Mesendoderm (in vitro differentiated cells): ENCODE results near the gene E2F3.

ENCODE experiments used
- DNase-seq: peaks from one replicate; pipeline ENCODE4 v3.0.0; 2013
- H2AK5ac ChIP-seq: 2 replicates; pipeline ENCODE4 v1.6.1; 2013; ENCODE audit warnings: low read length, inconsistent platforms
- H2BK120ac ChIP-seq: 2 replicates; pipeline ENCODE4 v1.6.1; 2013; ENCODE audit warnings: low read depth, mild to moderate bottlenecking, low read length, moderate library complexity, mixed read lengths
- H2BK15ac ChIP-seq: replicated peaks from 2 replicates; pipeline ENCODE4 v1.6.1; 2013; ENCODE audit warnings: low read depth, mild to moderate bottlenecking, moderate library complexity
- H2BK5ac ChIP-seq: 2 replicates; pipeline ENCODE4 v1.6.1; 2013; ENCODE audit warnings: low read length, inconsistent platforms
- H3K18ac ChIP-seq: 2 replicates; pipeline ENCODE4 v1.6.1; 2013; ENCODE audit warnings: mild to moderate bottlenecking, low read length, mixed read lengths
- H3K23ac ChIP-seq: one replicate; pipeline ENCODE4 v1.6.1; 2013; ENCODE audit warnings: low read length
- H3K27ac ChIP-seq: 2 replicates; pipeline ENCODE4 v1.5.1; 2013; ENCODE audit warnings: low read depth, mild to moderate bottlenecking, inconsistent platforms, low read length, moderate library complexity
- H3K27me3 ChIP-seq: 2 replicates; pipeline ENCODE4 v1.6.1; 2013; ENCODE audit warnings: low read length, control low read depth, mild to moderate bottlenecking, inconsistent platforms; ENCODE audit not compliant: insufficient read depth, poor library complexity
- H3K36me3 ChIP-seq: 2 replicates; pipeline ENCODE4 v1.6.1; 2013; ENCODE audit warnings: low read length, inconsistent platforms; ENCODE audit not compliant: control insufficient read depth, insufficient read depth
- H3K4ac ChIP-seq: one replicate; pipeline ENCODE4 v1.6.1; 2013; ENCODE audit warnings: low read depth, mild to moderate bottlenecking, low read length, moderate library complexity
- H3K4me1 ChIP-seq: 2 replicates; pipeline ENCODE4 v1.6.1; 2013; ENCODE audit warnings: low read depth, low read length, inconsistent platforms; ENCODE audit not compliant: control insufficient read depth
- H3K4me2 ChIP-seq: 2 replicates; pipeline ENCODE4 v1.6.1; 2013; ENCODE audit warnings: low read length
- H3K4me3 ChIP-seq: 2 replicates; pipeline ENCODE4 v1.5.1; 2013; ENCODE audit warnings: mild to moderate bottlenecking, low read length
- H3K56ac ChIP-seq: one replicate; pipeline ENCODE4 v1.6.1; 2013; ENCODE audit warnings: low read length
- H3K79me1 ChIP-seq: 2 replicates; pipeline ENCODE4 v1.6.1; 2013; ENCODE audit warnings: low read length, inconsistent platforms
- H3K79me2 ChIP-seq: 2 replicates; pipeline ENCODE4 v1.6.1; 2013; ENCODE audit warnings: mild to moderate bottlenecking, low read length; ENCODE audit not compliant: control insufficient read depth, insufficient read depth
- H3K9ac ChIP-seq: 2 replicates; pipeline ENCODE4 v1.6.1; 2013; ENCODE audit warnings: low read length, inconsistent platforms
- H4K5ac ChIP-seq: one replicate; pipeline ENCODE4 v1.6.1; 2013; ENCODE audit warnings: low read length
- H4K8ac ChIP-seq: one replicate; pipeline ENCODE4 v1.6.1; 2013; ENCODE audit warnings: low read depth, mild to moderate bottlenecking, control low read depth, low read length, moderate library complexity
- WGBS: extraction: QIAGEN DNeasy Blood & Tissue Kit; methylation state at CpG from one replicate; pipeline ENCODE4 v1.1.7; 2013; ENCODE audit warnings: low lambda C conversion rate, missing lambda C conversion rate; ENCODE audit not compliant: insufficient coverage; ENCODE audit errors: extremely low coverage; 5-methylcytosine and 5-hydroxymethylcytosine counted together

The E2F3 gene

DNA sequence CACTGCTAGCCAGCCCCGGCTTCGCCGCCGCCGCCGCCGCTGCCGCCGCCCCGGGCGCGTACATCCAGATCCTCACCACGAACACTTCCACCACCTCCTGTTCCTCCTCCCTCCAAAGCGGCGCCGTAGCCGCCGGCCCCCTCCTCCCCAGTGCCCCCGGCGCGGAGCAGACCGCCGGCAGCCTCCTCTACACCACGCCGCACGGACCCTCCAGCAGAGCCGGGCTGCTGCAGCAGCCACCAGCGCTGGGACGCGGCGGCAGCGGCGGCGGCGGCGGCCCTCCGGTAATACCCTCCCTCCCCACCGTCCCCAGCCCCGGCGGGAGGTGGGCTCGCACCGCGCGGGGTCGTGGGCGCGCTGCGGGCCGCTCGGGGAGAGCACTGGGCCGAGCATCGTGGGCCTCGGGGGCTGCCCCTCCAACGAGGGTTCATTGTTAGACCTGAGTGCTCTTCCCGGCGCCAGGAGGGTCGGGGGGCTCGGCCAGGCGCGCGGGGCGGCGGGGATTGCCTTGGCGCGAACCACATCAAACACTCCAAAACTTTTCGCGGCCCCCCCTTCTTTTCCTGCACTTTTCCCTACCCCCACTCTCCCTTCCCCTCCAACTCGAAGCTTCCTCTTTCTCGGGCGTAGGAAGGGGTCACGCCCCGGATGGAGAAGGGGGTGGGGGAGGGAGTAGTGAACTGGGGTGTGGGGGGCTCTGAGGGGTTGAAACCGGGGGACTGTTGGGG is 827 bp downstream of the E2F3 start:
- no peak overlapping the region for H3K23ac ChIP-seq
- H2AK5ac ChIP-seq, result no peak overlapping the region
- no CpG with 5 or more reads among the region's 73 CpGs for WGBS
- no peak overlapping the region for H4K5ac ChIP-seq
- H3K4me2 ChIP-seq, result no peak overlapping the region
- no peaks in the 10 kb centered on the region for H3K36me3 ChIP-seq
- H2BK5ac ChIP-seq, result peak overlapping the region; percentile 50
- peak overlapping the region; percentile 100 for H3K18ac ChIP-seq
- peaks cover 41% of the 10 kb centered on the region for H3K79me2 ChIP-seq
- no peaks in the 10 kb centered on the region for H3K4me1 ChIP-seq
- peak overlapping the region; percentile 80 for H3K4me3 ChIP-seq
- peak overlapping the region; percentile 98 for H4K8ac ChIP-seq
- no peaks in the 10 kb centered on the region for H3K27me3 ChIP-seq
- DNase-seq, result peak; percentile 72
- H3K79me1 ChIP-seq, result peaks cover 2% of the 10 kb centered on the region
- no peak overlapping the region for H2BK15ac ChIP-seq
- peak overlapping the region; percentile 93 for H3K27ac ChIP-seq
- peak overlapping the region; percentile 100 for H3K4ac ChIP-seq
- peak overlapping the region; percentile 95 for H2BK120ac ChIP-seq
- H3K9ac ChIP-seq, result peak overlapping the region; percentile 88
- H3K56ac ChIP-seq, result peak overlapping the region; percentile 86

DNA sequence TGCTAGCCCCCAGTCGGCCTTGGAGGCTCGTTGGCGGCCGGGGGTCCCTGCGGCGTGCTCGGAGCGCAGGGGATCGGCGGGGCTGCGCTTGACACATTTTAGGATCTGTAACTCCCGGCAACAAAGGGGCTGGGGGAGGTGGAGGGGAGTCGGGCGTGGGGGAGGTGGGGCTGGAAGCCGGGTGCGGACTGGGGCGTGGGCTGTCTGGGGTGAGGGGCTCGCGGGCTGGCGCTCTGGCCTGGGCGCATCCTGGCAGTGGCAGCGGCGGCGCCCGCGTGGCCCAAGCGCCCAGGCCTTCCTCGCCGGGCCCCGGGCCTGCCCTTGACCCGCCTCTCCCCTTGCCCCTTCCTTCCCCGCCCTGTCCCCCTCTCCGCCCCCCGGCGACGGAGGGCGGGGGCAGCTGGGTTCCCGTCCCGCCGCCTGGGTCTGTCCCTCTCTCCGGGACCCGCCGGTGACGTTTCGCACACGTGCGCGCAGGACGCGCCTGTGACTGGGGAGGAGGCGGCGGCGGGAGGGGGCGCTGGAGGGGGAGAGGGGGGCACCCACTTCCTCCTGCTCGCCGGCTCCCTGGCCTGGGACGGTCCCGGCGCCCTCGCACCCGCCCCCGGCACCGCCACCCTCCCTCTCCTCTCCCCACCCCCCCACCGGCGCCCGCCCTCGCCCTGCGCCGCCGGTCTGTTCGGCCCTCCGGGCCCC is 1.5 kb downstream of the E2F3 start:
- Histone ChIP-seq H4K8ac (peak overlapping the region; percentile 98), H3K4me3 (peak overlapping the region; percentile 89), H3K27me3 (no peaks in the 10 kb centered on the region), H3K23ac (no peak overlapping the region), H3K79me1 (peaks cover 2% of the 10 kb centered on the region), H4K5ac (no peak overlapping the region), H2BK5ac (no peak overlapping the region), H2AK5ac (no peak overlapping the region), H3K4ac (peak overlapping the region; percentile 100), H2BK15ac (no peak overlapping the region), H3K4me1 (no peaks in the 10 kb centered on the region), H3K36me3 (no peaks in the 10 kb centered on the region), H3K4me2 (no peak overlapping the region), H3K18ac (peak overlapping the region; percentile 100), H3K27ac (peak overlapping the region; percentile 99), H2BK120ac (peak overlapping the region; percentile 95), H3K56ac (peak overlapping the region; percentile 86), H3K79me2 (peaks cover 48% of the 10 kb centered on the region), H3K9ac (peak overlapping the region; percentile 93)
- peak; percentile 94 for DNase-seq
- no CpG with 5 or more reads among the region's 72 CpGs for WGBS

DNA sequence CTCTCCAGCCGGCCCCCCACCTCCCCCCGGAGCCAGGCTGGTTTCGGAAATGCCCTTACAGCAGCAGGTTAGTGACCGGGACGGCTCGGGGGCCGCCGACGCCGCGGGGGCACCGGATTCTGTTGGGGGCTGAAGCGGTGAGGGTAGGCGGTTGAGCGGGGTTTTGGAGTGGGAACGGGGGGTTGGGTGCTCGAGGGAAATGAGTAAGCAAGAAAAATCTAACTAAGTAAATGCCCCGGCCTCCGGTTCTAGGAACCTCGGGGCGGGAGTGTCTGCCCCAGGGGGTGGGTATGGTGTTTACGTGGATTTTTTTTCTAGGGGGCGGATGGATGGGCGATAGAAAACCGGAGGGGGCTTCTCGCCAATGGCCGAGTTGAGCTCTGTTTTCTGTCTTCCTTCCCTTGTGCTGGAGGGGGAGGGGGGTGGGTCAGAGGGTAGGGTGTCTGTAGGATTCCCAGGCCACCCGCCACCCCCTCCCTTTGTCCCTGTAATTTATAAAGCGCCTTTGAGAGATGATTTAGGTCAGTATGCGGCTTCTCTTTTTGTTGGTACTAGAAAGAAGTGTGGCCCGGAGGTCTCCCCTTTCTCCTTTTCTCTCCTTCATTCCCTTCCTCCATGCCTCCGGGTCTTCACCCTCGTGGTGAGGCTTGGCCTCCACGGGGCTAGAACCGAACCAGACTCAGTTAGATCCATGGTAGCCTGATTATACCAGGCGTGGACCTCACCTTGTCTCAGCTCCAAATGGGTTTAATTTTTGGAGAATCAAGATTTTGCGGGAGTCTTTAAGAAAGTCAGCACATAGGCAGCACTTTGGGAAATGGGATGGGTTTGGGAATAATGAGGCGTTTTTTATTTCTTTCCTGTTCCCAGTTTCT is 2.3 kb downstream of the E2F3 start:
- Histone ChIP-seq H3K4ac (peak overlapping the region; percentile 99), H3K56ac (peak overlapping the region; percentile 86), H2BK5ac (peak overlapping the region; percentile 77), H3K18ac (peak overlapping the region; percentile 100), H3K9ac (peak overlapping the region; percentile 93), H2AK5ac (peak overlapping the region; percentile 54), H2BK120ac (peak overlapping the region; percentile 83), H3K27me3 (no peaks in the 10 kb centered on the region), H3K79me1 (peaks cover 3% of the 10 kb centered on the region), H4K5ac (no peak overlapping the region), H2BK15ac (no peak overlapping the region), H3K4me2 (peak overlapping the region; percentile 84), H3K4me1 (no peaks in the 10 kb centered on the region), H3K36me3 (no peaks in the 10 kb centered on the region), H4K8ac (peak overlapping the region; percentile 90), H3K4me3 (peak overlapping the region; percentile 89), H3K27ac (peak overlapping the region; percentile 99), H3K23ac (peak overlapping the region; percentile 89), H3K79me2 (peaks cover 56% of the 10 kb centered on the region)
- WGBS, result no CpG with 5 or more reads among the region's 38 CpGs
- peak; percentile 86 for DNase-seq

DNA sequence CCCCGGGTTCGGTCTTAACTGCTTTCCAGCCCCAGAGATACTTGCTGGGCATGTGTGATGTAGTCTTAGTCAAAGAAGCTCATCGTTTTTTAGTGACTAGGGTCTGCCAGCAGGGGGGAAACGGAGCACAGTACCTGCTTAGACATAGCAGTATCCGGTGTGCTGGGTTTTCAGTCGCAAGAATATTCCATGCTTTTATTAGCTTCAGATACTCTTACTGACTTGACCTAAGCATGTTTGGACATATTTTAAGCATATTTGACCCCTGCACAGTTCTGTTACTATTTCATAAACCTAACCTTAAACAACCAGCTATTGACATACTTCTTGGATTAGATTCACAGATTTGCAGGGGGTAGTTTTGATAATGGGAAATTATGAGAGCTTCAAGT is 3.0 kb downstream of the E2F3 start:
- H4K8ac ChIP-seq, result no peak overlapping the region
- no CpG with 5 or more reads among the region's 6 CpGs for WGBS
- peak; percentile 92 for DNase-seq

DNA sequence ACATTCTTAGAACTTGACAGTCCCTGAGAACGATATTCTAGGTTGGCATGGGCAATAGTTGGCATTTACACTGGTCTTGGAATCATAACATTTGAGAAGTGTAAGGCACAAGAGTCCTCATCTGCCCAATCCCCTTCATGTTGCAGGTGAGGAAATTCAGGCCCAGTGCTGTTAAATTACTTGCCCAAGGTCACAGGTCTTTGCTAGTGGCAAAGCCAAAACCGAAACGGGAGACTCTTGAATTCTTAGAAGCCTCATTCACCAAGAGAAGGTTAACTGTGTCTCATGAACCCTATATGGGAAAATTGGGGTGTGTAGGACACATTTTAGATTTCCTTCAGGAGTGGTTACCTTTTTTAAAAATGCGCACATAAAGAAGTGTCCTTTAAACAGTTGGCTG is 7.2 kb downstream of the E2F3 start:
- no peaks in the 10 kb centered on the region for H3K36me3 ChIP-seq
- H3K27ac ChIP-seq, result no peak overlapping the region
- H2BK5ac ChIP-seq, result no peak overlapping the region
- no peak overlapping the region for H4K5ac ChIP-seq
- H3K4ac ChIP-seq, result no peak overlapping the region
- H2BK120ac ChIP-seq, result no peak overlapping the region
- peaks cover 20% of the 10 kb centered on the region for H3K79me1 ChIP-seq
- no peak overlapping the region for H3K18ac ChIP-seq
- no peak overlapping the region for H3K9ac ChIP-seq
- no peaks in the 10 kb centered on the region for H3K27me3 ChIP-seq
- DNase-seq, result no peak
- WGBS, result no CpG with 5 or more reads among the region's 4 CpGs
- no peak overlapping the region for H3K56ac ChIP-seq
- H3K4me2 ChIP-seq, result no peak overlapping the region
- peaks cover 4% of the 10 kb centered on the region for H3K4me1 ChIP-seq
- H3K79me2 ChIP-seq, result peaks cover 93% of the 10 kb centered on the region
- no peak overlapping the region for H3K4me3 ChIP-seq
- no peak overlapping the region for H4K8ac ChIP-seq
- H2BK15ac ChIP-seq, result no peak overlapping the region
- no peak overlapping the region for H2AK5ac ChIP-seq
- H3K23ac ChIP-seq, result no peak overlapping the region

More for the DNA sequence above, 3.0 kb downstream of the E2F3 start:
- no peaks in the 10 kb centered on the region for H3K4me1 ChIP-seq
- peak overlapping the region; percentile 81 for H3K4ac ChIP-seq
- no peak overlapping the region for H2BK5ac ChIP-seq
- H2BK15ac ChIP-seq, result no peak overlapping the region
- peak overlapping the region; percentile 93 for H3K9ac ChIP-seq
- H3K23ac ChIP-seq, result no peak overlapping the region
- peak overlapping the region; percentile 86 for H3K56ac ChIP-seq
- H3K27ac ChIP-seq, result peak overlapping the region; percentile 99
- peak overlapping the region; percentile 84 for H3K4me2 ChIP-seq
- no peak overlapping the region for H2AK5ac ChIP-seq
- H3K18ac ChIP-seq, result peak overlapping the region; percentile 100
- H3K4me3 ChIP-seq, result peak overlapping the region; percentile 89
- no peak overlapping the region for H2BK120ac ChIP-seq
- peaks cover 3% of the 10 kb centered on the region for H3K79me1 ChIP-seq
- no peaks in the 10 kb centered on the region for H3K27me3 ChIP-seq
- H3K79me2 ChIP-seq, result peaks cover 61% of the 10 kb centered on the region
- no peaks in the 10 kb centered on the region for H3K36me3 ChIP-seq
- no peak overlapping the region for H4K5ac ChIP-seq
